Measurements from ENCODE around the gene ENKD1. TPM values are rescaled to one million over a fixed set of nuclear protein-coding genes. Genes with fewer than 3 reads are reported as not detected.
A peak's percentile ranks its signal among the peaks of the same experiment; 100 is the strongest.

The ENKD1 gene
- total and polyA plus RNA-seq, 2 of the 4 experiments (the other 2 are of a cell fraction) = 2.9 to 6.3 TPM

- Histone ChIP-seq H3K36me3 (ENCODE audit: control insufficient read depth, insufficient read depth, low read length) (peaks cover 1% of the 10 kb centered on the region; the same call in 1 of the 2 replicates), H4K91ac (ENCODE audit: insufficient read depth, low read depth, low read length) (no peak overlapping the region), H2BK120ac (ENCODE audit: low read depth, low read length) (no peak overlapping the region), H2AK5ac (ENCODE audit: low read depth, low read length) (0 out of 2 replicates have a peak overlapping the region, but pooled peaks have one; percentile 5), H3K14ac (replicated peaks; ENCODE audit: low read depth, low read length) (no peak overlapping the region), H3K18ac (ENCODE audit: low read depth, low read length) (no peak overlapping the region), H2AFZ (replicated peaks; ENCODE audit: low read length, poor library complexity) (peak overlapping the region; percentile 96), H2BK5ac (ENCODE audit: low read depth, low read length, poor library complexity, severe bottlenecking) (no peak overlapping the region), H3K4me1 (ENCODE audit: control insufficient read depth, insufficient read depth, low read length) (peaks cover 12% of the 10 kb centered on the region), H4K20me1 (ENCODE audit: insufficient read depth, low read length) (0 out of 2 replicates have a peak, but pooled peaks cover 6% of the 10 kb centered on the region), H2BK20ac (ENCODE audit: low read depth, low read length) (no peak overlapping the region), H3K4me3 (ENCODE audit: insufficient read depth, low read depth, low read length) (no peak overlapping the region), H4K5ac (ENCODE audit: low read depth, low read length) (peak overlapping the region; percentile 3; the same call in 1 of the 2 replicates), H3K79me1 (ENCODE audit: low read depth in 1 of 2, low read length in 2 of 2) (peaks cover 4 to 14% of the 10 kb centered on the region in 2 experiments; a peak in 3 of 4 replicates), H4K8ac (ENCODE audit: low read depth in 2 of 2, low read length in 2 of 2) (peak overlapping the region; percentile 97 to 100; a peak in 2 of 4 replicates), H2AK9ac (replicated peaks; ENCODE audit: low read depth, low read length, poor library complexity) (peak overlapping the region; percentile 43), H3K9me3 (ENCODE audit: control insufficient read depth, insufficient read depth, low read length) (no peaks in the 10 kb centered on the region), H3K9me1 (ENCODE audit: insufficient read depth, low read length) (no peaks in the 10 kb centered on the region), H2BK15ac (ENCODE audit: low read depth, low read length) (no peak overlapping the region), H3K56ac (ENCODE audit: extremely low read depth, insufficient read depth, low read length) (no peak overlapping the region), H3K9ac (ENCODE audit: low read depth, low read length) (no peak overlapping the region), H3K27ac (ENCODE audit: insufficient read depth, low read length) (no peak overlapping the region; the same call in 1 of the 2 replicates), H3K27me3 (ENCODE audit: control insufficient read depth, insufficient read depth, low read length) (no peaks in the 10 kb centered on the region), H3K4ac (ENCODE audit: low read depth, low read length) (peak overlapping the region; percentile 14), H3K23ac (ENCODE audit: low read depth, low read length) (no peak overlapping the region), H3K4me2 (ENCODE audit: low read depth, low read length) (peak overlapping the region; percentile 6; the same call in 1 of the 2 replicates)
- DNase-seq (peak; percentile 89), ATAC-seq (ENCODE audit: low read depth) (peak; percentile 92)
- WGBS, 2 experiments (ENCODE audit: extremely low coverage in 2 of 2, insufficient read length in 1 of 2) = 17% methylated on average over 7 of the region's 18 CpGs; no CpG with 5 or more reads in 1 of the 2 experiments
- ChIA-PET CTCF (interaction anchor here (0.6 to 1.9 kb wide), 8 partner anchors 12 to 150 kb away, joined by 3 to 20 read pairs (median 3); partner anchors contain the start of gene CTCF), POLR2A (ENCODE audit: unreplicated experiment) (no interaction called here)
- TF ChIP-seq CHD1 (IDR thresholded peaks at IDR 0.05; ENCODE audit: low read depth, low read length) (no peak), CTCF (conservative IDR thresholded peaks at IDR 0.05; ENCODE audit: low read depth, low read length) (peak; percentile 97), POLR2A (IDR thresholded peaks at IDR 0.05; ENCODE audit: low read depth, low read length) (no peak), MAZ (IDR thresholded peaks at IDR 0.05; ENCODE audit: borderline replicate concordance, low read depth, low read length) (peak; percentile 62; the same call in 1 of the 2 replicates), SMC3 (IDR thresholded peaks at IDR 0.05; ENCODE audit: low read depth, low read length) (peak; percentile 97), RAD21 (IDR thresholded peaks at IDR 0.05; ENCODE audit: low read length) (peak; percentile 83), MXI1 (IDR thresholded peaks at IDR 0.05; ENCODE audit: borderline replicate concordance, low read depth, low read length) (0 out of 2 replicates have a peak, but pooled peaks have one; percentile 64), RCOR1 (IDR thresholded peaks at IDR 0.05; ENCODE audit: insufficient replicate concordance, low read length) (no peak)
- BruUV-seq (replicated peaks) = no TSS peak
- dilution Hi-C loops (cut with HindIII; ENCODE audit: low sequenced_read_pairs, unreplicated experiment) (no loop called here), intact Hi-C loops (cut with micrococcal nuclease) (loop anchor here (1.0 kb wide), 2 partner anchors 106 to 147 kb away; partner anchors contain the start of gene CTCF), in situ Hi-C loops (cut with MboI; ENCODE audit: low sequenced_read_pairs) (loop anchor here (10.0 kb wide), 1 partner anchor 143 kb away; the partner anchor contains the start of gene RIPOR1)
Observed at GRCh38 chr16:67667817-67668494, 1.4 kb upstream of the ENKD1 start.
